T-helper 2 cell treated with Interferon-gamma antibody and Interleukin-4, amounts not matched to agents 5 μg/mL and 100 μg/mL, for 36 hours (primary cell): ENCODE data around the gene SERPINI1.
"Not testable (repeated sequence)": the region's sequence is repeated elsewhere in the genome, so short reads cannot be mapped to it uniquely, and the experiment has no call there.

Source experiments
- DNase-seq: peaks from one replicate; pipeline ENCODE4 v3.0.0; 2021; ENCODE audit warnings: low spot score
- H3K27ac Mint-ChIP-seq: one replicate; pipeline ENCODE4 v1.8.0; 2021; ENCODE audit warnings: mild to moderate bottlenecking, mixed read lengths
- H3K27me3 Mint-ChIP-seq: one replicate; pipeline ENCODE4 v1.8.0; 2021; ENCODE audit warnings: low read depth, mixed read lengths
- H3K36me3 Mint-ChIP-seq: one replicate; pipeline ENCODE4 v1.8.0; 2021; ENCODE audit warnings: low read depth, mixed read lengths
- H3K4me1 Mint-ChIP-seq: one replicate; pipeline ENCODE4 v1.8.0; 2021; ENCODE audit warnings: low read depth, mixed read lengths
- H3K4me3 Mint-ChIP-seq: one replicate; pipeline ENCODE4 v1.8.0; 2022; ENCODE audit warnings: mild to moderate bottlenecking, moderate library complexity, mixed read lengths
- H3K9me3 Mint-ChIP-seq: one replicate; pipeline ENCODE4 v1.8.0; 2021; ENCODE audit warnings: mixed read lengths

Gene SERPINI1

DNA sequence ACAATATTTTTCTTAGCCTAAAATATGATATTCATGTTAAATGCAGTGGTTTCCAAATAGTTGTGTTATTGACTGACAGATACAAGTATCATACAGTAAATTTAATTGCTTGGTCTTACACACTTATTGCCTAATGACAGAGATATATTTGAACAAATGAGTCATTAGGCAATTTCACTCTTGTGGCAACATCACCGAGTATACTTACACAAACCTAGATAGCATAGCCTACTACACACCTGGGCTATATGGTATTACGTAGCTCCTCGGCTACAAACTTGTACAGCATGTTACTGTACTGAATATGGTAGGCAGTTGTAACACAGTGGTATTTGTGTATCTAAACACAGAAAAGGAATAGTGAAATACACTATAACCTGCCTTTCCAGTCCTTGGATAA is 50.3 kb downstream of the SERPINI1 start:
- Mint-ChIP-seq H3K4me1 (no peaks in the 10 kb centered on the region), H3K27me3 (no peaks in the 10 kb centered on the region), H3K36me3 (no peaks in the 10 kb centered on the region), H3K4me3 (no peak overlapping the region), H3K27ac (no peak overlapping the region), H3K9me3 (no peaks in the 10 kb centered on the region)
- DNase-seq: no peak

DNA sequence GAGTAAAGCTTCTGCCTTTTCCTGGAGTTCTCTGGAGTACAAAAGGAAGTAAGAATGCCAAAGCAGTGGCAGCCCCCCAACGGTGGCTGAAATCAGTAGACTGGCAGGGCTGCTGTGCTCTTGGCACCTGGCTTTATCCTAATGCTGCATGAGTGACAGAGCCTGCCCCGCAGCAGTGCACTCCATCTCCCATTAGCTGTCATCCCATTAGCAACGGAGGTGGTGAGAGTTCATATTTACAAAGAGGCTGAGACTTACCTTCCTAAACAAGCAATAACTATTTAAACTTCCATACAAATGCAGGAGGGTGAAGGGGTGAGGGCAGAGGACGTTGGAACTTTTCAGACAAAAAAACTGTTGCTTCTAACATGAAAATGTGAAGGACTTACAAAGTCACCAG is 51.9 kb downstream of the SERPINI1 start:
- Mint-ChIP-seq H3K4me1 (no peaks in the 10 kb centered on the region), H3K27me3 (no peaks in the 10 kb centered on the region), H3K36me3 (no peaks in the 10 kb centered on the region), H3K9me3 (no peaks in the 10 kb centered on the region), H3K27ac (no peak overlapping the region), H3K4me3 (no peak overlapping the region)
- no peak for DNase-seq

DNA sequence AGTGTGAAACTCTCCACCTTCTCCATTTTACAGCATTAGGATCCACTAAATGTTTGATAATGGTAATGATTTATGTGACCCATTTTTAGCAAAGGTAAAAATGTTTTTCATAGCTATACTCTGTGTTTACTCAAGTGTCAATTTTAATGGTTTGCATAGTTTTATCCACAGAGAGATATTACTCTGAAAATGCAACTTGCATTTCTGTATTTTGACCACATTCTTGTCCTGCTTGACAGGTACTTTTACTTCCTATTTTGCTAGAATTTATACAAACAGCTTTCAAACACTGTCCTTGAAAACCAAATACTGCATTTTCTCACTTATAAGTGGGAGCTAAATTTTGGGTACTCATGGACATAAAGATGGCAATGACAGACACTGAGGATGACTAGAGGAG is 62.9 kb downstream of the SERPINI1 start:
- H3K27me3 Mint-ChIP-seq: no peaks in the 10 kb centered on the region
- no peak overlapping the region for H3K27ac Mint-ChIP-seq
- no peaks in the 10 kb centered on the region for H3K36me3 Mint-ChIP-seq
- no peak for DNase-seq
- no peaks in the 10 kb centered on the region for H3K9me3 Mint-ChIP-seq
- H3K4me3 Mint-ChIP-seq: no peak overlapping the region
- no peaks in the 10 kb centered on the region for H3K4me1 Mint-ChIP-seq

DNA sequence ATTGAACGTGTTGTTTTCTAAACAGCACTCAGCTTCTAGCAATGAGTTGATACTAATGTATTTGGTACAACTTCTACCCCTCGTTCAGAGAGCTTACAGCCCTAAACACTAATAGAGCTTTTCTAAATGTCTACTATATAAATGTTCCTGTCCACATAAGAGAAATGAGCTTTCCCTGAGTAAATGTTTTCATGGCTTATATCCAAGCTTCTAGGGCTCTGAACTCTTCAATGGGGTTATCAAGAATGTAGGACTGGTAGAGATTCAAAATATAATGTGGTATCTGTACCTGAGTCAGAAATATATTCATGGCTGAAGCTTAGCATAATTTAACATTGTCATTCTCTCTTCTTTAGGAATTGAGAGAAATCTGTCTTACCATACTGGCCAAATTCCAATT is 73.4 kb downstream of the SERPINI1 start:
- no peaks in the 10 kb centered on the region for H3K27me3 Mint-ChIP-seq
- no peak overlapping the region for H3K4me3 Mint-ChIP-seq
- H3K27ac Mint-ChIP-seq: no peak overlapping the region
- no peaks in the 10 kb centered on the region for H3K36me3 Mint-ChIP-seq
- no peaks in the 10 kb centered on the region for H3K4me1 Mint-ChIP-seq
- H3K9me3 Mint-ChIP-seq: no peaks in the 10 kb centered on the region
- no peak for DNase-seq

DNA sequence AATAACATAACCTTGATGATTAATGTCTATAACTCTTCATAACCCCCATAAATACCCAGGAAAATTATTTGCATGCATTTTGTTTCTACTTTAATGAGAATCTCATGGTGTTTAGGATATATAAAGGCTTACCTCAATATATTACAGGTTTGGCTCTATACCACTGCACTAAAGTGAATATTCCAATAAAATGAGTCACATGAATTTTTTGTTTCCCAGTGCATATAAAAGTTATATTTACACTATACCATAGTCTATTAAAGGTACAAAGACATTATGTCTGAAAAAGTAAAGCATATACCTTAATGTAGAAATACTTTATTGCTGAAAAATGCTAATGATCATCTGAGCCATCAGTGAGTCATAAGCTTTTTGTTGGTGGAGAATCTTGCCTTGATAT is 74.7 kb downstream of the SERPINI1 start:
- H3K4me3 Mint-ChIP-seq: no peak overlapping the region
- no peak overlapping the region for H3K27ac Mint-ChIP-seq
- no peak for DNase-seq
- no peaks in the 10 kb centered on the region for H3K4me1 Mint-ChIP-seq
- H3K36me3 Mint-ChIP-seq: no peaks in the 10 kb centered on the region
- H3K27me3 Mint-ChIP-seq: no peaks in the 10 kb centered on the region
- no peaks in the 10 kb centered on the region for H3K9me3 Mint-ChIP-seq

DNA sequence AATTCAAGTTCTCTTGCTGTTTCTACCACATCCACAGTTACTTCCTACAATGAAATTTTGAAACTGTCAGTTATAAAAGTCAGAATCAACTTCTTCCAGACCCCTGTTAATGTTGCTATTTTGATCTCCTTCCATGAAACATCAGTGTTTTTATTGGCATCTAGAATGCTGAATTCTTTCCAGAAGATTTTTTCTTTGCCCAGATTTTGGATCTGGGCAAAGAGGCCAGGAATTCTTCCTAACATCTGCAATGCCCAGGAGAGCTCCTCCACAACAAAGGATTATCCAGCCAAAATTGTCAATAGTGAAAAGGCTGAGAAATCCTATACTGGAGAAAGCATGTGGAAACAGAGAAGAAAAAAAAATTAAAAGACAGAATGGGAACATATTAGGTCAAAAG is 75.5 kb downstream of the SERPINI1 start:
- H3K4me1 Mint-ChIP-seq: no peaks in the 10 kb centered on the region

DNA sequence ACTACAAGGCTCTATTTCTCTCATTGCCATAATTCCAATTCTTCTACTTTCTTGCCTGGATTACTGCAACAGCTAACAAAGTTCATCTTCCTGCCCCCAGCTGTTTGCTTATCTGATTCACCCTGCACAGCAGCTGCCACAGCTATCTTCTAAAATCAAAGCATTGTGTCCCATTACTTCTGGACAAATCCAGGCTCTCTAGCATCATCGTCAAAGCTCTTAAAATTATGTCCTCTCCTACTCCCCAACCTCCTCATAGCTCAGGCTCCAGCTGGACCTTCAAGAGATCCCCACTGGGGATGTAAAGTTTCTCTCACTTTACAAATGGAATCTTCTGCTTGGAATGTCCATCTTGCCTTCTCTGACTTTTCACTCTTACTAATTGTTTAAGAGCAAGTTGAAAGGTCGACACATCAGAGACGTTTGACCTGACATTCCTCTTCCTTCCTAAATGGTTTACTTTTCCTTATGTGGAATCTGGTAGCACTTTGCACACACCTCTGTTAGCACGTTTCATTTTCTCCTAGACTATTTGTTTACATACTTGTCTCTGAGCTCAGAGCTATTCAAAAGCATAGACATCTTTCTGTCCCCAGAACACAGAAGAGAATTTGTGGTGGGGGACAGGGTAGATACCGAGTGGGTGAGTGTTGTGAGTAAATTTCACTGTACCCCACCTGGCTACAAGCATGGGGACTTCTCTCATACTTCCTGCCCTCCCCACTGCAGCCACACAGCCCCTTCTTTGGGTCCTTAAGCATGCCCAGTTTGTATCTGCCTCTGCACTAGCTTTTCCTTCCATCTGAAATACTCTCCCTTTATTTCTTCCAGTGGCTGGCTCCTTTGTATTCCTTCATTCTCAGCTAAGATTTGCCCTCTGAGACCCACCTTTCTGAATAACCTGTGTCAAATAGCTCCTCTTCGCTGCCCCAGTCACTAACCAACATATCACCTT is 77.9 kb downstream of the SERPINI1 start:
- no peak for DNase-seq
- Mint-ChIP-seq H3K27me3 (no peaks in the 10 kb centered on the region), H3K4me3 (no peak overlapping the region), H3K9me3 (no peaks in the 10 kb centered on the region), H3K36me3 (no peaks in the 10 kb centered on the region), H3K27ac (no peak overlapping the region), H3K4me1 (no peaks in the 10 kb centered on the region)

More for the DNA sequence above, 75.5 kb downstream of the SERPINI1 start:
- Mint-ChIP-seq H3K4me3 (no peak overlapping the region), H3K36me3 (no peaks in the 10 kb centered on the region), H3K9me3 (no peaks in the 10 kb centered on the region), H3K27ac (no peak overlapping the region), H3K27me3 (no peaks in the 10 kb centered on the region)
- no peak for DNase-seq

DNA sequence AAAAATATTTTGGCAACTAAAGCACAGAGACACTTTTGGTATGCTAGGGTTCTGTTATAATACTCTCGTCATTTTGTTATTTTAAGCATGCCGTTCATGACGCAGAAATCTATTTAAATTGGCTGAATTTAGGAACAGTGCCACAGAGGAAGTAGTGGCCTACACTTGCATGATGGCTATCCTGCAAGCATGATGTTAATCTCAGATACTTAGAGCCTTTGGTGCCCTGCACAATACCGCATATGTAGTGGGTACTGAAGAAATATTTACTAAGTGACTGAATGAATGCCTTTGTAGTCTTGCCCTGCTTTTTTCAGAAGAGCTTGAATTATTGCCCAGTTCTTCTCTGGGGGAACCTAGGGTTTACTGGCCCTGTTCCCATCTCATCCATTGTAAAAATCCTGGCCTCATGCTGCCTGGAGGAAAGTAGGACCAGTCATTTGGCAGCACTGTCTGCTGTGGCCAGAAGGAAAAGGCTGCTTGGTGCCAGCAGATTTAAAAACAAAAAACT is 79.0 kb downstream of the SERPINI1 start:
- H3K36me3 Mint-ChIP-seq: no peaks in the 10 kb centered on the region
- DNase-seq: no peak
- H3K9me3 Mint-ChIP-seq: no peaks in the 10 kb centered on the region
- no peaks in the 10 kb centered on the region for H3K27me3 Mint-ChIP-seq
- H3K27ac Mint-ChIP-seq: no peak overlapping the region
- H3K4me1 Mint-ChIP-seq: no peaks in the 10 kb centered on the region
- H3K4me3 Mint-ChIP-seq: no peak overlapping the region

DNA sequence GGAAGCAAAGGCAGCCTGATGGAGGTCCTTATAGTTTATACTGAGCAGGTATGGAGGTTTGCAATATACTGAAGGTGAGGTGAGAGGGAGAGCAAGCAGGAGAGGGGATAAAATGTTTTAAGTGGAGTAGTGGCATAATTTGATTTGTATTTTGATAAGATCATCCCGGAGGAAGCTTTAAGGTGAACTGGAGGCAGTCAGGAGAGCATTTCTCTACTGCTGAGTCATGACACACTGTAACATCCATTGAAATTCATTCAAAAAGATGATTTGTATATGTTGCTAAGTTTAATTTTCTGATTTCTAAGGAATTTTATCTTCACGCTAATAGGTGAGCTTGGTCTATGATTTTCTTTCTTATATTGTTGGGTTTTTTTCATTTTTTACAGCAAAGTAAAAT is 81.4 kb downstream of the SERPINI1 start:
- H3K36me3 Mint-ChIP-seq: no peaks in the 10 kb centered on the region
- no peak overlapping the region for H3K4me3 Mint-ChIP-seq
- no peaks in the 10 kb centered on the region for H3K27me3 Mint-ChIP-seq
- no peaks in the 10 kb centered on the region for H3K9me3 Mint-ChIP-seq
- H3K4me1 Mint-ChIP-seq: no peaks in the 10 kb centered on the region
- no peak for DNase-seq
- no peak overlapping the region for H3K27ac Mint-ChIP-seq

DNA sequence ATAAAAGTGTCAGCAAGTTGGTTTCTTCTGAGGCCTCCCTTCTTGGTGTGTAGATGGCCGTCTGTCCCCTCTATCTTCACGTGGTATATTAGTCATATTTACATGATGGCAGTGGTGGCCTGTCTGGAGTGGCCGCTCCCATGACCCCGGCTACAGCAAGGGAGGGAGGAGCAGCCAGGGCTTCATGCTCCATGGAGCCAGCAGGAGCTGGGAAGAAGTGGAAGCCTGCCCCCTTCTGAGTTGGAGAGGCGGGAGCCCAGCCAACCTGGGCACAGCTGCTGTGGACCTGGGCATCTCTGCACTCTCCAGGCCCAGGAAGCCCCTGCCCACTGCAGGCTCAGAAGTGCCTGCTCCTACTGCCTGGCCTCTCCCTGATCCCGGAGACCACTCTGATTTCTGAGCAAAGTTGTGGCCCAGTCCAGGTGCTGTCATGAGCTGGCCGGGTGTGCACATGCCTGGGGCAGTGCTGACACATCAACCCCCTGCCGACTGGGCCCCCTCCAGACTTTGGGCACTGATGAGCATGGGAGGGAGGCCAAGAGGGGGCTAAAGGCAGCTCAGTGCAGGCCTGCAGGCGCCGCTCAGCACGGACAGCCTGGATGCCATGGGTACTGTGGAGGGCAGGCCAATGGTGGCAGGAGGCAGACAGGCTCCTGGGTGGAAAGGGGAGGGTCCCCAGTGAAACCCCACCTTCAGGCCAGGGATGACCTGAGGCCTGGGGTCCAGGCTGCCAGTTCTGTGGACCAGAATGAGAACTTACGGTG is 84.8 kb downstream of the SERPINI1 start:
- DNase-seq: no peak
- H3K36me3 Mint-ChIP-seq: no peaks in the 10 kb centered on the region

DNA sequence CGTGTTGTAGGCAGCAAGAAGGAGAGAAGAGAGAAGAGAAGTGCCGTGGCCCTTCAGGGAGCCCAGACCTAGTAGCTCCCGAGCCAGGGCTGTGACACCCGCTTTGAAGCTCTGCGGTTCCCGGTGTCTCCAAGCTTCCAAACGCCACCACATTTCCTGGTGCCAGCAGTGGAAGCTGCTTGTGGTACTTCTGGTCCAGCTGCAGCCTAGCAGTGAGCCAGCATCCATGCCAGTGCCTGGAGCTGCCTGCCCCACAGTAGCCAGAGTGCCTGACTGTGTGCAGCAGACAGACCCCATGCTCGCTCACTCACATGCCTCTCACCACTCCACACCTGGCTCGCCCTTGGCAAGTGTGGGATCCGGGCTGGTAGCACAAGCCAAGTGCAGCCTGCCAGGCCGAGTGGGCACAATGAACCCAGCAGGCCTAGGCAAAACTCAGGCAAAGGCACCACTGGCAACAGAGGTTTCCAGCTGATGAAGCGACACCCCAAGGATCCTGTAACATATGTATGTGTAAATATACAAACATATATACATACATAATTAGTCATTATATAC is 85.8 kb downstream of the SERPINI1 start:
- H3K4me3 Mint-ChIP-seq: no peak overlapping the region
- H3K36me3 Mint-ChIP-seq: no peaks in the 10 kb centered on the region
- H3K4me1 Mint-ChIP-seq: no peaks in the 10 kb centered on the region
- H3K9me3 Mint-ChIP-seq: no peaks in the 10 kb centered on the region
- no peaks in the 10 kb centered on the region for H3K27me3 Mint-ChIP-seq
- DNase-seq: no peak
- H3K27ac Mint-ChIP-seq: no peak overlapping the region

More for the DNA sequence above, 84.8 kb downstream of the SERPINI1 start:
- H3K27me3 Mint-ChIP-seq: no peaks in the 10 kb centered on the region
- no peak overlapping the region for H3K27ac Mint-ChIP-seq
- H3K9me3 Mint-ChIP-seq: no peaks in the 10 kb centered on the region
- H3K4me3 Mint-ChIP-seq: no peak overlapping the region
- no peaks in the 10 kb centered on the region for H3K4me1 Mint-ChIP-seq

DNA sequence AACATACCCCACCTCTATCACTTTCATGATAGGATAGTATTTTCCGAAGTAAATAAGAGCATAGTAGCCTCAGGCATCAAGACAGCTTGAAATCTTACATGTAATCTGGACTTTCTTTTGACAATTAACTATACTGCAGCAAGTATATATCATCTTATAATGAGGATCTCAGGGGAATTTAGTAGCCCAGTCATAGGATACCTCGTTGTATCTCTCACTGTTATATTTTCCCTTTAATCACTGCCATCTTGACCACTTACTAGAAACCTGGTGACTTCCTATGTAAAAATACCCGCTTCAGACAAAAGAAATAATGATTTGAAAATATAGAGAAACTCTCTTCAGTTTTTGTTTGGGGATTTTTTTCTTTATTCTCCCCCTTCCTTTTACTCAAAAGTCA is 88.2 kb downstream of the SERPINI1 start:
- no peak overlapping the region for H3K27ac Mint-ChIP-seq

DNA sequence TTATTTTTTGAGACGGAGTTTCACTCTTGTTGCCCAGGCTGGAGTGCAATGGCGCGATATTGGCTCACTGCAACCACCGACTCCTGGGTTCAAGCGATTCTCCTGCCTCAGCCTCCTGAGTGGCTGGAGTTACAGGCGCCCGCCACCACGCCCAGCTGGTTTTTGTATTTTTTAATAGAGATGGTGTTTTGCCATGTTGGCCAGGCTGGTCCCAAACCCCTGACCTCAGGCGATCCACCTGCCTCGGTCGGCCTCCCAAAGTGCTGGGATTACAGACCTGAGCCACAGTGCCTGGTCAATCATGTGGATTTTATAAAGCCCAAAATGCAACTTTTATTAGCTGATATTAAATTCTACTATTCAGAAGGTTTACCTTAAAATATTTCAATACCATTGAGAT is 92.1 kb downstream of the SERPINI1 start:
- not testable (repeated sequence) for H3K27ac Mint-ChIP-seq, DNase-seq, H3K36me3 Mint-ChIP-seq, H3K9me3 Mint-ChIP-seq, H3K4me1 Mint-ChIP-seq, H3K4me3 Mint-ChIP-seq, H3K27me3 Mint-ChIP-seq

More for the DNA sequence above, 88.2 kb downstream of the SERPINI1 start:
- no peak overlapping the region for H3K4me3 Mint-ChIP-seq
- H3K9me3 Mint-ChIP-seq: no peaks in the 10 kb centered on the region
- no peaks in the 10 kb centered on the region for H3K27me3 Mint-ChIP-seq
- H3K36me3 Mint-ChIP-seq: no peaks in the 10 kb centered on the region
- no peaks in the 10 kb centered on the region for H3K4me1 Mint-ChIP-seq
- DNase-seq: no peak

DNA sequence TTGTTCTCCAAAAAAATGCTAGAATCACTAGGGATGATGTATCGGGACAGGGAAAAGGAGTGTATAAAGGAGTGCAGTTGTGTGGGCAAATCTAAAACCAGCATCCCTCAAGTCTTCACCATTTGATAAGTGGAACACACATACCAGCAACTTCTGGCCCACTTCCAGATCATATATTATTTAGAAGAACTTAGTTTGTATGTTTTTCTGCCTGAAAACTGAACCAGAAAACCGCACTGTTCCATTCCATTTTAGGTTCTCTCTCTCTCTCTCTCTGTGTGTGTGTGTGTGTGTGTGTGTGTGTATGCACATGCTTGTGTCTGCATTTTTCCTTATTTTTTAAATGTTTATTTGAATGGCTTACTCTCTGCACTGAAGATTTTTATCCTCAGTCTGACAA is 93.5 kb downstream of the SERPINI1 start:
- Mint-ChIP-seq H3K27me3 (no peaks in the 10 kb centered on the region), H3K9me3 (no peaks in the 10 kb centered on the region), H3K4me3 (no peak overlapping the region), H3K27ac (no peak overlapping the region), H3K36me3 (no peaks in the 10 kb centered on the region), H3K4me1 (no peaks in the 10 kb centered on the region)
- DNase-seq: no peak
